GM10248 (cell line): ENCODE data around the gene PSTPIP1.

Experiments used
- CTCF ChIA-PET: fragments of 300-600 bp; sonication (Branson Sonifier 250); formaldehyde crosslinking; extraction: SDS; loops from one replicate; lab custom pipeline; 2021; ENCODE audit warnings: antibody characterized with exemption; lab: Yijun Ruan, JAX
- POLR2A ChIA-PET: fragments of 350-650 bp; sonication (Branson Sonifier 250); formaldehyde crosslinking; extraction: SDS; loops from one replicate; lab custom pipeline; 2020; ENCODE audit warnings: antibody characterized with exemption; lab: Yijun Ruan, JAX
- DNase-seq: peaks from one replicate; pipeline ENCODE4 v3.0.0; 2012; ENCODE audit errors: extremely low spot score
- TF ChIP-seq, protein P1 (sequence below): IDR thresholded peaks from 2 replicates; pipeline ENCODE4 v1.5.1; 2012; ENCODE audit warnings: mild to moderate bottlenecking, low read depth; ENCODE audit errors: extremely low read depth, missing control alignments, control extremely low read depth

PSTPIP1 gene

DNA sequence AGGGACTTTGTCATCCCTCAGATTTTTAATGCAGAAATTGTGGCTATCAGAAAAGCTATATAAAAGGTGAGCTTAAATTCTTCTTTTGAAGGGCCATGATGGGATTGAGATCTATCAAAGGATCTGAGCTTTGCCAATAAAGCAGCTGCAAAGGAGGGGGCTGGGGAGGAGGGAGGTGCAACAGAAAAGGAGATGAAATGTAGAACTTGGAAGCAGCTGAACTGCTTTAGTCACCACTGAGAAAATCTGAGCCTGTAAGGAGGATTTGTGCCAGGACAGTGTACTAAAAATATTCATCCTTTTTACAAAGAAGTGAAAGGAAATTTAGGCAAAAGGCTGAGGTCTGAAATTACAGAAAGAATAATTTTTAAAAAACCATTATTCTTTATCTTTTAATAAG is 65.6 kb downstream of the PSTPIP1 start:
- no peak for DNase-seq
- ChIA-PET CTCF (interaction anchor here (1.1 to 5.6 kb wide), 5 partner anchors 12 to 483 kb away, joined by 3 to 47 read pairs (median 10); no protein-coding TSS in a partner anchor), POLR2A (no interaction called here)
- TF ChIP-seq, protein P1, sequence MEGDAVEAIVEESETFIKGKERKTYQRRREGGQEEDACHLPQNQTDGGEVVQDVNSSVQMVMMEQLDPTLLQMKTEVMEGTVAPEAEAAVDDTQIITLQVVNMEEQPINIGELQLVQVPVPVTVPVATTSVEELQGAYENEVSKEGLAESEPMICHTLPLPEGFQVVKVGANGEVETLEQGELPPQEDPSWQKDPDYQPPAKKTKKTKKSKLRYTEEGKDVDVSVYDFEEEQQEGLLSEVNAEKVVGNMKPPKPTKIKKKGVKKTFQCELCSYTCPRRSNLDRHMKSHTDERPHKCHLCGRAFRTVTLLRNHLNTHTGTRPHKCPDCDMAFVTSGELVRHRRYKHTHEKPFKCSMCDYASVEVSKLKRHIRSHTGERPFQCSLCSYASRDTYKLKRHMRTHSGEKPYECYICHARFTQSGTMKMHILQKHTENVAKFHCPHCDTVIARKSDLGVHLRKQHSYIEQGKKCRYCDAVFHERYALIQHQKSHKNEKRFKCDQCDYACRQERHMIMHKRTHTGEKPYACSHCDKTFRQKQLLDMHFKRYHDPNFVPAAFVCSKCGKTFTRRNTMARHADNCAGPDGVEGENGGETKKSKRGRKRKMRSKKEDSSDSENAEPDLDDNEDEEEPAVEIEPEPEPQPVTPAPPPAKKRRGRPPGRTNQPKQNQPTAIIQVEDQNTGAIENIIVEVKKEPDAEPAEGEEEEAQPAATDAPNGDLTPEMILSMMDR = no peak

DNA sequence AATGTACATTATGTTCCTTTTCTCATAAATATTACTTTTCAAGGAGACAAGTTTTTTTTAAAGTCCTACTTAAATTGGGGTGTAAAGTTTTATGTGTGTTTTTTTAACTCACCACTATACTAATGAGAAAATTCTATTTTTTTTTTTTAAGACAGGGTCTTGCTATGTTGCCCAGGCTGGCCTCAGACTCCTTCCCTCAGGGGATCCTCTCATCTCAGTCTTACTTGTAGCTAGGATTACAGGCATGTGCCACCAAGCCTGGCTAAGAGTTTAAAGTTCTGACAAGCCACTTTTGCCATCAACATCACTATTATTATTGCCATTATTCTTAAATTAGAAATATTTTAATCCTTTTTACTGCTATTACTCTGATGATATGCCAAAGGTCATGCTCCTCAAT is 68.3 kb downstream of the PSTPIP1 start:
- TF ChIP-seq, protein P1 = no peak
- ChIA-PET POLR2A (no interaction called here), CTCF (interaction anchor here (1.2 to 2.0 kb wide), 3 partner anchors 17 to 480 kb away, joined by 3 to 7 read pairs (median 4); no protein-coding TSS in a partner anchor)
- DNase-seq = no peak

DNA sequence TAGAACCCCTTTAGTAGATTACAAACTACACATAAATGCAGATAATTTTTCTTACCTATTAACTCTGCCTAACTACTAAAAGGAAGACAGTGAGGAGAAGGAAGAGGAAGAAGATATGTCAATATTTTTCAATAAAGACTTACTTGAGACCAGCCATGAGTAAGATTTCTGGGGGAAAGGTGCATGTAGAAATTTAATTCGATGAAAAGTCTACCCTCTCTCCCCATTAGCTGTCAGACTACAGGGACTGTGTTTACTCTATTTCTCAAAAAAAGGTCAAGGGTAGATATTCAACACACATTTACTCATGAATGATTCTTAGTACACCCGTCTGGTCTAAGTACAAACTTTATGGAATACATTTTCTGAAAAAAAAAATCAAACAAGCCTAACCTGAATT is 69.1 kb downstream of the PSTPIP1 start:
- POLR2A ChIA-PET = no interaction called here
- CTCF ChIA-PET = interaction anchor here (1.2 to 2.0 kb wide), 3 partner anchors 18 to 480 kb away, joined by 3 to 7 read pairs (median 4); no protein-coding TSS in a partner anchor
- DNase-seq = no peak
- TF ChIP-seq, protein P1 = no peak

DNA sequence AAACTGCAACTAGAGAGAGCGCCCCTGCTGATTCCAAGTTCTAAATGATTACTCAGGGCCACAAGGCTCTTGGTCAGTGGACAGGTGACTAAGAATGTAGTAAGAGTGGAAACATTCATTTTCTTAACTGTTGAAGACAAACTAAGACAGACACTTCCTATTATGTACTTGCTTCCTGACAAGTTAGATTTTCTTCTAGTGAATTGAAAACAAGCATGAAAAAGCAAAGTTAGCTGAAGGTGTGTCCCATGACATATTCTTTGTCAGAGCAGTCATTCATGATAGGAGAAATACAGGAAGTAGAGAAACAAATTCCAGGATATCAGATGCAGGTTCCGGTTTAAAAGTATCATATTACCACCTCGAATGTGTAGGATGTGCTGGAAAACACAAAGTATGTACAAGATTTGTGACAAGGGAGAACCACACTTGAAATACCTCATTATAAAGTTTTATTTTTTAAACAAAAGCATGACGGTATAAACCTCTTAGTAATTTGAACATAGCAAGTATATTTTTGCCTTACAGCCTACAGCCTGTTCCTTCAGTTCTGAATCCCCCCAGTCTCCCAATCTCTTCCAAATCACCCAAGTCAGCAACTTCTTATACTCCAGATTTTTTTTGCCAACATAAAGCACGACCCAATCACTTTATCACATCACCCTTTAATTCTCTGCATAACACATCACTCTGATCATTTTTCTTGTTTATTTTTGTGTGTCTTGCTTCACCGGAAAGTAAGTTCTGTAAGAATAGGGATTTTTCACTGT is 69.8 kb downstream of the PSTPIP1 start:
- ChIA-PET POLR2A (no interaction called here), CTCF (interaction anchor here (1.2 to 2.0 kb wide), 3 partner anchors 19 to 479 kb away, joined by 3 to 7 read pairs (median 4); no protein-coding TSS in a partner anchor)
- DNase-seq = no peak
- TF ChIP-seq, protein P1 = no peak

DNA sequence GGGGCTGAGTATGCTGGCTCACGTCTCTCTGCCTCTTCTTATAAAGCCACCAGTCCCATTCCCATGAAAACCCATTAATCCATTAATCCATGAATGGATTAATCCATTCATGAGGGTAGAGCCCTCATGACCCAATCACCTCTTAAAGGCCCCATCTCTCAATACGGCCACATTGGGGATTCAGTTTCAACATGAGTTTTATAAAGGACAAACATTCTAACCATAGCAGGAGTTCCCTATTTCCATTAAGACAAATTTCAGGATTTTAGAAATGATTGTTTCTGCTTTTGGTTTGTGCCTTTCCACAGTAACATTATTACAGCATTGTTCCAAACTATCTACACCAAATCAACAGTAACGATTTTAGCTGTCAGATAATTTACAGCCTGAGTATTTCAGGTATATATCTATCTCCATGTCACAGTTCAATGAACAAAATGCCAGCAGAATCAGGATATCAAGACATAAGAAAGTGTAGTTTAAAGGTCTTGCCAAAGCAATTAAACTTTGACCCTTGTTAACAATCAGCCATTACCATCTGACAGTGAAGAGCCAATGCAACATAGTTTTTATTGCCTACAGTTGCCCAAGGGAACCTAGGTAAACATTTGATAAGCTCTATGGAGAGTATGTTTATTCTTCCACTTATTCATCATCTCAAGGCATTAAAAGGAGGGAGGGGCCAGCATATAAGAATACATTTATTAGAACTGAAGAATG is 72.2 kb downstream of the PSTPIP1 start:
- POLR2A ChIA-PET = no interaction called here
- CTCF ChIA-PET = interaction anchor here (1.2 to 1.3 kb wide), 2 partner anchors 23 to 32 kb away, joined by 3 to 4 read pairs; no protein-coding TSS in a partner anchor
- no peak for DNase-seq
- TF ChIP-seq, protein P1 = no peak

DNA sequence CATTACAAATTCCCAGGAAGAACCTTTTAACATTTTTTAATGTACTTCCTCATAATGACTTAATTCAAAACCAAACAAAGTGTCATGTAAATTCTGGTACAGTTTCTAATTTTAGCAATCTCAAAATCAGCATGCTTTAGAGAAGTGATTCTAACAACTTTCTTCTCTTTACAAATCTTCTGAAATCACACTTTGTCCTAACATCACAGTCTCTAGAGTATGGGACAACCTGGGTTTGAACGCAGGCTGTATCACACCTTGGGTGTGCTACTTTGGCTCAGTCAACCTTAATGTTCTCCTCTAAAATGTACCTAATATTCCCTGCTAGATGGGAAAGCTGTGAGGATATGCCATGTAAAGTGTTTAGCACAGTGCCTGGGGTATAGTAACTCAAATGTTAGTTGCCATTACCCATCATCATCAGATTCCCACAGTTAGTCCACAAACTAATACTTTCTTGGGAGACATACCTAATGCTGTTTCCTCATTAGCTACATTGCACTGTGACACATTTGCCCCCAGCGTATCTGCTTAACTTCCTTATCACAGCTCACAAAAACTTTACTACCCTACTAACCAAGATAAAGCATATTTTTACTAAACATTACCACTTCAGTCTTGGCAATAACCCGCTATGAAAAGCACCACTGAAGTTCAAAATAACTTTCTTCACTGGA is 72.9 kb downstream of the PSTPIP1 start:
- ChIA-PET POLR2A (no interaction called here), CTCF (interaction anchor here (1.0 to 1.3 kb wide), 3 partner anchors 8 to 33 kb away, joined by 3 to 4 read pairs (median 3); no protein-coding TSS in a partner anchor)
- DNase-seq = no peak
- TF ChIP-seq, protein P1 = no peak
